Adrenal gland (tissue), 5 donors: ENCODE data around the gene FERMT3.

Source experiments
- CTCF ChIP-seq, 6 experiments: fragments of 450-650 bp in 4 of 6; fragments of 200-600 bp in 2 of 6; sonication (generic) in 1 of 6; IDR thresholded peaks; 1 replicate in 5 of 6; 2 replicates in 1 of 6; pipeline versions ENCODE4 v1.5.1 to v1.8.0; 2016 to 2021; ENCODE audit warnings: antibody characterized with exemption in 6 of 6, mild to moderate bottlenecking in 2 of 6, moderate library complexity in 1 of 6
- POLR2A ChIP-seq, 2 donors: fragments of 450-650 bp; IDR thresholded peaks; one replicate each; pipeline ENCODE4 v1.6.1; 2017; ENCODE audit warnings: antibody characterized with exemption in 2 of 2, mild to moderate bottlenecking in 2 of 2, moderate library complexity in 1 of 2
- donor health status: DM: no; HTN: no; CAD: no.

GRCh38 chr11:64233913-64234586 lies 27.5 kb downstream of the FERMT3 start, which contains the start of gene VEGFB:
- no peak for TF ChIP-seq CTCF (IDR thresholded peaks at IDR 0.05)
- peak; percentile 38 to 63 for TF ChIP-seq POLR2A (IDR thresholded peaks at IDR 0.05)
